IMR-90 (cell line): ENCODE results near the gene CST11. TPM values are rescaled to one million over a fixed set of nuclear protein-coding genes. Genes with fewer than 3 reads are reported as not detected.

ENCODE experiments used
- ATAC-seq: fragments of 200-7000 bp; cut with Tn5 transposase; 2 replicates; pipeline ENCODE4 v1.9.1; 2020; ENCODE audit warnings: low read depth, mild to moderate bottlenecking, moderate library complexity
- BruUV-seq: library from RNA; stranded (reverse); fragments of 400-500 nt; replicated peaks from 2 replicates; lab custom pipeline; 2021; lab: Mats Ljungman, UMichigan
- CTCF ChIA-PET: fragments of 300-600 bp; formaldehyde crosslinking; extraction: SDS; loops from one replicate; lab custom pipeline; 2021; ENCODE audit warnings: antibody characterized with exemption; lab: Yijun Ruan, JAX
- POLR2A ChIA-PET: fragments of 300-600 bp; sonication (Branson Sonifier 250); formaldehyde crosslinking; loops from one replicate; lab custom pipeline; 2022; ENCODE audit warnings: antibody characterized with exemption; ENCODE audit not compliant: unreplicated experiment; lab: Charles Lee
- DNase-seq: peaks from one replicate; pipeline ENCODE4 v3.0.0; 2013
- H2AFZ ChIP-seq: replicated peaks from 2 replicates; pipeline ENCODE3; 2013; ENCODE audit warnings: low read length, mild to moderate bottlenecking; ENCODE audit not compliant: poor library complexity
- H2AK5ac ChIP-seq: 2 replicates; pipeline ENCODE4 v1.6.1; 2013; ENCODE audit warnings: low read depth, low read length, inconsistent platforms
- H2AK9ac ChIP-seq: replicated peaks from 2 replicates; pipeline ENCODE3; 2013; ENCODE audit warnings: mild to moderate bottlenecking, low read depth, low read length, moderate library complexity; ENCODE audit not compliant: poor library complexity
- H2BK120ac ChIP-seq: 2 replicates; pipeline ENCODE4 v1.6.1; 2013; ENCODE audit warnings: low read depth, low read length, inconsistent platforms
- H2BK15ac ChIP-seq: 3 replicates; pipeline ENCODE4 v1.6.1; 2013; ENCODE audit warnings: low read depth, low read length, inconsistent platforms
- H2BK20ac ChIP-seq: 2 replicates; pipeline ENCODE4 v1.6.1; 2013; ENCODE audit warnings: low read depth, mild to moderate bottlenecking, inconsistent platforms, low read length, moderate library complexity
- H2BK5ac ChIP-seq: 2 replicates; pipeline ENCODE4 v1.6.1; 2013; ENCODE audit warnings: mild to moderate bottlenecking, low read depth, low read length, inconsistent platforms; ENCODE audit not compliant: poor library complexity, severe bottlenecking
- H3K14ac ChIP-seq: replicated peaks from 2 replicates; pipeline ENCODE4 v1.6.1; 2013; ENCODE audit warnings: low read depth, low read length, inconsistent platforms
- H3K18ac ChIP-seq: 2 replicates; pipeline ENCODE4 v1.6.1; 2013; ENCODE audit warnings: low read depth, low read length, control low read depth
- H3K23ac ChIP-seq: 2 replicates; pipeline ENCODE4 v1.6.1; 2013; ENCODE audit warnings: low read depth, low read length, inconsistent platforms
- H3K27ac ChIP-seq: 2 replicates; pipeline ENCODE4 v1.5.1; 2013; ENCODE audit warnings: mild to moderate bottlenecking, control low read depth, low read length; ENCODE audit not compliant: insufficient read depth
- H3K27me3 ChIP-seq: 2 replicates; pipeline ENCODE4 v1.6.1; 2013; ENCODE audit warnings: low read length; ENCODE audit not compliant: control insufficient read depth, insufficient read depth
- H3K36me3 ChIP-seq: 2 replicates; pipeline ENCODE4 v1.6.1; 2013; ENCODE audit warnings: low read length, mixed read lengths; ENCODE audit not compliant: control insufficient read depth, insufficient read depth
- H3K4ac ChIP-seq: 2 replicates; pipeline ENCODE4 v1.6.1; 2013; ENCODE audit warnings: low read depth, low read length, inconsistent platforms
- H3K4me1 ChIP-seq: 2 replicates; pipeline ENCODE4 v1.6.1; 2013; ENCODE audit warnings: low read length, mixed read lengths; ENCODE audit not compliant: control insufficient read depth, insufficient read depth
- H3K4me2 ChIP-seq: 2 replicates; pipeline ENCODE4 v1.6.1; 2013; ENCODE audit warnings: low read depth, mild to moderate bottlenecking, control low read depth, low read length, moderate library complexity
- H3K4me3 ChIP-seq: 2 replicates; pipeline ENCODE4 v1.5.1; 2013; ENCODE audit warnings: low read depth, mild to moderate bottlenecking, control low read depth, low read length, moderate library complexity; ENCODE audit not compliant: insufficient read depth
- H3K56ac ChIP-seq: 2 replicates; pipeline ENCODE4 v1.6.1; 2013; ENCODE audit warnings: low read length, inconsistent platforms; ENCODE audit not compliant: insufficient read depth; ENCODE audit errors: extremely low read depth
- H3K79me1 ChIP-seq, 2 experiments: 2 replicates each; pipeline ENCODE4 v1.6.1; 2013; ENCODE audit warnings: low read length in 2 of 2, inconsistent platforms in 1 of 2, low read depth in 1 of 2
- H3K9ac ChIP-seq: 2 replicates; pipeline ENCODE4 v1.6.1; 2013; ENCODE audit warnings: low read depth, low read length, control low read depth
- H3K9me1 ChIP-seq: 2 replicates; pipeline ENCODE4 v1.6.1; 2013; ENCODE audit warnings: low read length, inconsistent platforms; ENCODE audit not compliant: insufficient read depth
- H3K9me3 ChIP-seq: 2 replicates; pipeline ENCODE4 v1.6.1; 2013; ENCODE audit warnings: low read length; ENCODE audit not compliant: control insufficient read depth, insufficient read depth
- H4K20me1 ChIP-seq: 2 replicates; pipeline ENCODE4 v1.6.1; 2013; ENCODE audit warnings: low read length, inconsistent platforms; ENCODE audit not compliant: insufficient read depth
- H4K5ac ChIP-seq: 2 replicates; pipeline ENCODE4 v1.6.1; 2013; ENCODE audit warnings: mild to moderate bottlenecking, low read depth, low read length, control low read depth
- H4K8ac ChIP-seq, 2 experiments: 2 replicates each; pipeline ENCODE4 v1.6.1; 2013; ENCODE audit warnings: low read depth in 2 of 2, low read length in 2 of 2, control low read depth in 1 of 2, inconsistent platforms in 1 of 2
- H4K91ac ChIP-seq: 2 replicates; pipeline ENCODE4 v1.6.1; 2013; ENCODE audit warnings: low read depth, low read length, inconsistent platforms; ENCODE audit not compliant: insufficient read depth
- CEBPB ChIP-seq: IDR thresholded peaks from 2 replicates; pipeline ENCODE4 v1.6.1; 2012; ENCODE audit warnings: low read depth, low read length, improper control_type of control experiment
- MAFK ChIP-seq: IDR thresholded peaks from 2 replicates; pipeline ENCODE4 v1.6.1; 2012; ENCODE audit warnings: low read depth, low read length, improper control_type of control experiment
- POLR2A ChIP-seq: IDR thresholded peaks from 2 replicates; pipeline ENCODE4 v1.6.1; 2012; ENCODE audit warnings: mild to moderate bottlenecking, low read depth, low read length
- RCOR1 ChIP-seq: IDR thresholded peaks from 2 replicates; pipeline ENCODE4 v1.6.1; 2012; ENCODE audit warnings: mild to moderate bottlenecking, low read length, improper control_type of control experiment; ENCODE audit not compliant: insufficient replicate concordance
- WGBS, 2 experiments: methylation state at CpG; one replicate each; pipeline versions ENCODE4 v1.1.5 to v1.1.7; 2013; ENCODE audit warnings: missing lambda C conversion rate in 2 of 2; ENCODE audit not compliant: insufficient read length in 1 of 2; ENCODE audit errors: extremely low coverage in 2 of 2; 5-methylcytosine and 5-hydroxymethylcytosine counted together
- dilution Hi-C: fragments of 300-500 bp; cut with HindIII; formaldehyde crosslinking; loops from one replicate; pipeline ENCODE4 v1.14.3; 2018; ENCODE audit warnings: low sequenced_read_pairs; ENCODE audit not compliant: unreplicated experiment
- in situ Hi-C: fragments of 300-500 bp; cut with MboI; formaldehyde crosslinking; loops from 3 replicates; pipeline ENCODE4 v1.14.3; 2019; ENCODE audit warnings: low sequenced_read_pairs, inconsistent platforms, mixed read lengths
- intact Hi-C: fragments of 100-400 bp; cut with micrococcal nuclease; formaldehyde crosslinking; loops from 2 replicates; pipeline ENCODE4 v1.10.0; 2022
- polyA plus RNA-seq, 3 experiments: library from polyadenylated mRNA; depleted of rRNA; stranded (reverse); fragments of >200 nt; gene quantifications; 2 replicates each; pipeline ENCODE4 v1.2.3, GENCODE V29; 2012; ENCODE audit warnings: low replicate concordance in 1 of 3
- total RNA-seq: library from RNA; depleted of rRNA; stranded (reverse); fragments of >200 nt; gene quantifications from 2 replicates; pipeline ENCODE4 v1.2.3, GENCODE V29; 2012
- TF ChIP-seq, protein P1 (sequence below): conservative IDR thresholded peaks from 2 replicates; pipeline ENCODE4 v1.5.1; 2012; ENCODE audit warnings: mild to moderate bottlenecking, low read depth, low read length, improper control_type of control experiment

The CST11 gene
- total and polyA plus RNA-seq, 2 of the 4 experiments (the other 2 are of a cell fraction) = not detected

DNA sequence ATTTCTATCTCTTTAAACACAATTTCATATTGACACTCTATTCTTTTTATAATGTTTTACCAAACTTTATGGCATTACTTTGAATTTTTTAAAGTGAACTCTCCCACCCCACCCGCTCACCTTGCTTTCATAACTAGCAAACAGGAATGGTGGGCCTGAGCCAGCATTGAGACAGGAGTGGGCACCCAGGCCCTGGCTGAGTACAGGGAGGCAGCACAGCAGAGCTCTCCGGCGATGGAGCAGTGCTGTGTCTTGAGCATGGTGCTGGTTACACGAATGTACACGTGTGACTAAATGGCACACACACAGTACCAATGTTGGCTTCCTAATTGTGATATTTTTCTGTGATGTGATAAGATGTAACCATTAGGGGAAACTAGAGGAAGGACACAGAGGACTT lies 4.5 kb downstream of the CST11 start:
- no peak overlapping the region for H2AK9ac ChIP-seq
- BruUV-seq = no TSS peak
- no peak overlapping the region for H2BK5ac ChIP-seq
- no peak overlapping the region for H4K5ac ChIP-seq
- H2BK120ac ChIP-seq = no peak overlapping the region
- H3K56ac ChIP-seq = no peak overlapping the region
- no CpG with 5 or more reads among the region's 5 CpGs for WGBS, 2 experiments
- H3K4me3 ChIP-seq = no peak overlapping the region
- H2BK15ac ChIP-seq = no peak overlapping the region
- no peak overlapping the region for H3K14ac ChIP-seq
- ATAC-seq (no peak), DNase-seq (no peak)
- dilution Hi-C loops = no loop called here
- intact Hi-C loops = no loop called here
- H2BK20ac ChIP-seq = no peak overlapping the region
- no peak overlapping the region for H3K27ac ChIP-seq
- H4K20me1 ChIP-seq = no peaks in the 10 kb centered on the region
- no peak overlapping the region for H4K91ac ChIP-seq
- TF ChIP-seq POLR2A (no peak), RCOR1 (no peak), MAFK (no peak), CEBPB (no peak)
- TF ChIP-seq, protein P1, sequence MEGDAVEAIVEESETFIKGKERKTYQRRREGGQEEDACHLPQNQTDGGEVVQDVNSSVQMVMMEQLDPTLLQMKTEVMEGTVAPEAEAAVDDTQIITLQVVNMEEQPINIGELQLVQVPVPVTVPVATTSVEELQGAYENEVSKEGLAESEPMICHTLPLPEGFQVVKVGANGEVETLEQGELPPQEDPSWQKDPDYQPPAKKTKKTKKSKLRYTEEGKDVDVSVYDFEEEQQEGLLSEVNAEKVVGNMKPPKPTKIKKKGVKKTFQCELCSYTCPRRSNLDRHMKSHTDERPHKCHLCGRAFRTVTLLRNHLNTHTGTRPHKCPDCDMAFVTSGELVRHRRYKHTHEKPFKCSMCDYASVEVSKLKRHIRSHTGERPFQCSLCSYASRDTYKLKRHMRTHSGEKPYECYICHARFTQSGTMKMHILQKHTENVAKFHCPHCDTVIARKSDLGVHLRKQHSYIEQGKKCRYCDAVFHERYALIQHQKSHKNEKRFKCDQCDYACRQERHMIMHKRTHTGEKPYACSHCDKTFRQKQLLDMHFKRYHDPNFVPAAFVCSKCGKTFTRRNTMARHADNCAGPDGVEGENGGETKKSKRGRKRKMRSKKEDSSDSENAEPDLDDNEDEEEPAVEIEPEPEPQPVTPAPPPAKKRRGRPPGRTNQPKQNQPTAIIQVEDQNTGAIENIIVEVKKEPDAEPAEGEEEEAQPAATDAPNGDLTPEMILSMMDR = no peak
- no peak overlapping the region for H3K4ac ChIP-seq
- ChIA-PET POLR2A (no interaction called here), CTCF (no interaction called here)
- no peak overlapping the region for H3K4me2 ChIP-seq
- H3K79me1 ChIP-seq = no peaks in the 10 kb centered on the region
- H3K27me3 ChIP-seq = peaks cover 2% of the 10 kb centered on the region; the same call in 1 of the 2 replicates
- H3K4me1 ChIP-seq = 0 out of 2 replicates have a peak, but pooled peaks cover 3% of the 10 kb centered on the region
- H3K36me3 ChIP-seq = no peaks in the 10 kb centered on the region
- peaks cover 6% of the 10 kb centered on the region; the same call in 1 of the 2 replicates for H3K9me1 ChIP-seq
- no peak overlapping the region for H2AK5ac ChIP-seq
- H2AFZ ChIP-seq = no peak overlapping the region
- H3K18ac ChIP-seq = no peak overlapping the region
- in situ Hi-C loops = loop anchor here (10.0 kb wide), 1 partner anchor 157 kb away; the partner anchor contains the start of gene CST9
- no peaks in the 10 kb centered on the region for H3K9me3 ChIP-seq
- H3K9ac ChIP-seq = no peak overlapping the region
- no peak overlapping the region for H4K8ac ChIP-seq
- H3K23ac ChIP-seq = no peak overlapping the region
